Mesendoderm (in vitro differentiated cells): ENCODE measurements around the gene PPP2R1A.
"Not testable (repeated sequence)": the region's sequence is repeated elsewhere in the genome, so short reads cannot be mapped to it uniquely, and the experiment has no call there.

Source experiments
- DNase-seq: peaks from one replicate; pipeline ENCODE4 v3.0.0; 2013
- H2AK5ac ChIP-seq: 2 replicates; pipeline ENCODE4 v1.6.1; 2013; ENCODE audit warnings: low read length, inconsistent platforms
- H2BK120ac ChIP-seq: 2 replicates; pipeline ENCODE4 v1.6.1; 2013; ENCODE audit warnings: low read depth, mild to moderate bottlenecking, low read length, moderate library complexity, mixed read lengths
- H2BK15ac ChIP-seq: replicated peaks from 2 replicates; pipeline ENCODE4 v1.6.1; 2013; ENCODE audit warnings: low read depth, mild to moderate bottlenecking, moderate library complexity
- H2BK5ac ChIP-seq: 2 replicates; pipeline ENCODE4 v1.6.1; 2013; ENCODE audit warnings: low read length, inconsistent platforms
- H3K18ac ChIP-seq: 2 replicates; pipeline ENCODE4 v1.6.1; 2013; ENCODE audit warnings: mild to moderate bottlenecking, low read length, mixed read lengths
- H3K23ac ChIP-seq: one replicate; pipeline ENCODE4 v1.6.1; 2013; ENCODE audit warnings: low read length
- H3K27ac ChIP-seq: 2 replicates; pipeline ENCODE4 v1.5.1; 2013; ENCODE audit warnings: low read depth, mild to moderate bottlenecking, inconsistent platforms, low read length, moderate library complexity
- H3K27me3 ChIP-seq: 2 replicates; pipeline ENCODE4 v1.6.1; 2013; ENCODE audit warnings: low read length, control low read depth, mild to moderate bottlenecking, inconsistent platforms; ENCODE audit not compliant: insufficient read depth, poor library complexity
- H3K36me3 ChIP-seq: 2 replicates; pipeline ENCODE4 v1.6.1; 2013; ENCODE audit warnings: low read length, inconsistent platforms; ENCODE audit not compliant: control insufficient read depth, insufficient read depth
- H3K4ac ChIP-seq: one replicate; pipeline ENCODE4 v1.6.1; 2013; ENCODE audit warnings: low read depth, mild to moderate bottlenecking, low read length, moderate library complexity
- H3K4me1 ChIP-seq: 2 replicates; pipeline ENCODE4 v1.6.1; 2013; ENCODE audit warnings: low read depth, low read length, inconsistent platforms; ENCODE audit not compliant: control insufficient read depth
- H3K4me2 ChIP-seq: 2 replicates; pipeline ENCODE4 v1.6.1; 2013; ENCODE audit warnings: low read length
- H3K4me3 ChIP-seq: 2 replicates; pipeline ENCODE4 v1.5.1; 2013; ENCODE audit warnings: mild to moderate bottlenecking, low read length
- H3K56ac ChIP-seq: one replicate; pipeline ENCODE4 v1.6.1; 2013; ENCODE audit warnings: low read length
- H3K79me1 ChIP-seq: 2 replicates; pipeline ENCODE4 v1.6.1; 2013; ENCODE audit warnings: low read length, inconsistent platforms
- H3K79me2 ChIP-seq: 2 replicates; pipeline ENCODE4 v1.6.1; 2013; ENCODE audit warnings: mild to moderate bottlenecking, low read length; ENCODE audit not compliant: control insufficient read depth, insufficient read depth
- H3K9ac ChIP-seq: 2 replicates; pipeline ENCODE4 v1.6.1; 2013; ENCODE audit warnings: low read length, inconsistent platforms
- H4K5ac ChIP-seq: one replicate; pipeline ENCODE4 v1.6.1; 2013; ENCODE audit warnings: low read length
- H4K8ac ChIP-seq: one replicate; pipeline ENCODE4 v1.6.1; 2013; ENCODE audit warnings: low read depth, mild to moderate bottlenecking, control low read depth, low read length, moderate library complexity
- WGBS: extraction: QIAGEN DNeasy Blood & Tissue Kit; methylation state at CpG from one replicate; pipeline ENCODE4 v1.1.7; 2013; ENCODE audit warnings: low lambda C conversion rate, missing lambda C conversion rate; ENCODE audit not compliant: insufficient coverage; ENCODE audit errors: extremely low coverage; 5-methylcytosine and 5-hydroxymethylcytosine counted together

PPP2R1A gene

DNA sequence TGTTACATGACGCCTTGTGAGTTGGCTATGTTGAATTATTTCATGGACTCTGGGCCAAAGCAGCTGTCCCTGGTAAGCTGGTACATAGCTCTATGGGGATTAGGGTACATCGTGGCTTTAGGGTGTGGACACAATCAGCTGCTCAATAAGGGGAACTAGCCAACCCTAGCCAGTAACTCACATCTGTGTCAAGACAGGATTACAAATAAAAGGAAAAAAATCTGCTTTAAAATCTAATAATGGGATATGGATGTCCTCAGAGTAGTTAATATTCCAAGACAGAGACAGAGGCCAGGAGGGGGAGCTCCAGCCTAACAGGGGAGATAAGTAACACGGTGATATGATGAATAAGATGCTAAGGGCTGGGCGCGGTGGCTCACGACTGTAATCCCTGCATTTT is 58.4 kb downstream of the PPP2R1A start:
- H2BK5ac ChIP-seq = no peak overlapping the region
- no peak overlapping the region for H3K56ac ChIP-seq
- H2BK120ac ChIP-seq = no peak overlapping the region
- H3K79me2 ChIP-seq = no peaks in the 10 kb centered on the region
- peak; percentile 78 for DNase-seq
- no peaks in the 10 kb centered on the region for H3K79me1 ChIP-seq
- H3K4me1 ChIP-seq = no peaks in the 10 kb centered on the region
- no CpG with 5 or more reads among the region's 6 CpGs for WGBS
- no peak overlapping the region for H4K8ac ChIP-seq
- H2BK15ac ChIP-seq = no peak overlapping the region
- no peak overlapping the region for H3K18ac ChIP-seq
- H3K4ac ChIP-seq = no peak overlapping the region
- H2AK5ac ChIP-seq = no peak overlapping the region
- H3K36me3 ChIP-seq = no peaks in the 10 kb centered on the region
- H3K27ac ChIP-seq = no peak overlapping the region
- no peak overlapping the region for H3K23ac ChIP-seq
- H3K27me3 ChIP-seq = no peaks in the 10 kb centered on the region
- H4K5ac ChIP-seq = no peak overlapping the region
- no peak overlapping the region for H3K4me3 ChIP-seq
- no peak overlapping the region for H3K9ac ChIP-seq
- H3K4me2 ChIP-seq = no peak overlapping the region

DNA sequence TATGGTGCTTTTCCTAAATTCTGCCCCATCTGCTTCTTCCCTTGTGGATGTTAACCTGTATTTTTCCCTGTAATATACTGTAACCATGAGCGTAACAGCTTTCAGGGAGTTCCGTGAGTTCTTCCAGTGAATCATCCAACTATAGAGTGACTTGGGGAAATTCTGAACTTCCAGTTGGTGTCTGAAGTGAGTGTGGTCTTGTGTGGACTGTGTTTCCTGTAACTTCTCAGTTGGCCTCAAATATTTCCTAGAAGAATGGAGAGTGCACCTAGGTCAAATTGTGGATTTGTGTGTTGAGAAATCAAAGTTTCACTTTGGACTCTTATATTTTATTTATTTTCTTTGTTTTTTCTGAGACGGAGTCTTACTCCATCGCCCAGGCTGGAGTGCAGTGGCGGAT is 68.6 kb downstream of the PPP2R1A start:
- no peaks in the 10 kb centered on the region for H3K79me1 ChIP-seq

DNA sequence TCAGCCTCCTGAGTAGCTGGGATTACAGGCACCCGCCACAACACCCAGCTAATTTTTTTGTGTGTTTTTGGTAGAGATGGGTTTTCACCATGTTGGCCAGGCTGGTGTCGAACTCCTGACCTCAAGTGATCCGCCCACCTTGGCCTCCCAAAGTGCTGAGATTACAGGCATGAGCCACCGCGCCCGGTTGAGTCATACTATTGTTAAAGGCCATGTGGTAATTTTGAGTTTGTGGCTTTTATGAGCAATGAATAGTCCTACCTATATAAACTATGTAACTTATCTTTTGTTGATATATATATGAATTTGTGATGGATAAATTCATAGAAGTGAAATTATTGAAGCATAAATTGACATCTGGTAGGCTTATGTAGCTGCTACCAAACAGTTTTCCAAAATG is 75.7 kb downstream of the PPP2R1A start:
- not testable (repeated sequence) for H3K79me2 ChIP-seq, H2BK15ac ChIP-seq, H3K23ac ChIP-seq, H3K4ac ChIP-seq, H3K36me3 ChIP-seq, H3K9ac ChIP-seq, H3K4me1 ChIP-seq, H3K4me2 ChIP-seq, H4K5ac ChIP-seq, H2BK5ac ChIP-seq, H3K18ac ChIP-seq, DNase-seq, H3K4me3 ChIP-seq, H4K8ac ChIP-seq, H2BK120ac ChIP-seq, H3K56ac ChIP-seq, H3K27me3 ChIP-seq, H2AK5ac ChIP-seq, H3K27ac ChIP-seq, H3K79me1 ChIP-seq
- no CpG with 5 or more reads among the region's 6 CpGs for WGBS

More for the DNA sequence above, 68.6 kb downstream of the PPP2R1A start:
- no peak overlapping the region for H4K5ac ChIP-seq
- H2AK5ac ChIP-seq = no peak overlapping the region
- H3K23ac ChIP-seq = no peak overlapping the region
- H3K18ac ChIP-seq = no peak overlapping the region
- H3K27ac ChIP-seq = no peak overlapping the region
- H3K27me3 ChIP-seq = no peaks in the 10 kb centered on the region
- no peak overlapping the region for H3K4ac ChIP-seq
- H3K56ac ChIP-seq = no peak overlapping the region
- no peak overlapping the region for H3K4me2 ChIP-seq
- H3K79me2 ChIP-seq = no peaks in the 10 kb centered on the region
- WGBS = no CpG with 5 or more reads among the region's 5 CpGs
- H4K8ac ChIP-seq = no peak overlapping the region
- no peak overlapping the region for H3K9ac ChIP-seq
- no peaks in the 10 kb centered on the region for H3K4me1 ChIP-seq
- no peak for DNase-seq
- no peaks in the 10 kb centered on the region for H3K36me3 ChIP-seq
- no peak overlapping the region for H3K4me3 ChIP-seq
- no peak overlapping the region for H2BK120ac ChIP-seq
- no peak overlapping the region for H2BK15ac ChIP-seq
- H2BK5ac ChIP-seq = no peak overlapping the region

DNA sequence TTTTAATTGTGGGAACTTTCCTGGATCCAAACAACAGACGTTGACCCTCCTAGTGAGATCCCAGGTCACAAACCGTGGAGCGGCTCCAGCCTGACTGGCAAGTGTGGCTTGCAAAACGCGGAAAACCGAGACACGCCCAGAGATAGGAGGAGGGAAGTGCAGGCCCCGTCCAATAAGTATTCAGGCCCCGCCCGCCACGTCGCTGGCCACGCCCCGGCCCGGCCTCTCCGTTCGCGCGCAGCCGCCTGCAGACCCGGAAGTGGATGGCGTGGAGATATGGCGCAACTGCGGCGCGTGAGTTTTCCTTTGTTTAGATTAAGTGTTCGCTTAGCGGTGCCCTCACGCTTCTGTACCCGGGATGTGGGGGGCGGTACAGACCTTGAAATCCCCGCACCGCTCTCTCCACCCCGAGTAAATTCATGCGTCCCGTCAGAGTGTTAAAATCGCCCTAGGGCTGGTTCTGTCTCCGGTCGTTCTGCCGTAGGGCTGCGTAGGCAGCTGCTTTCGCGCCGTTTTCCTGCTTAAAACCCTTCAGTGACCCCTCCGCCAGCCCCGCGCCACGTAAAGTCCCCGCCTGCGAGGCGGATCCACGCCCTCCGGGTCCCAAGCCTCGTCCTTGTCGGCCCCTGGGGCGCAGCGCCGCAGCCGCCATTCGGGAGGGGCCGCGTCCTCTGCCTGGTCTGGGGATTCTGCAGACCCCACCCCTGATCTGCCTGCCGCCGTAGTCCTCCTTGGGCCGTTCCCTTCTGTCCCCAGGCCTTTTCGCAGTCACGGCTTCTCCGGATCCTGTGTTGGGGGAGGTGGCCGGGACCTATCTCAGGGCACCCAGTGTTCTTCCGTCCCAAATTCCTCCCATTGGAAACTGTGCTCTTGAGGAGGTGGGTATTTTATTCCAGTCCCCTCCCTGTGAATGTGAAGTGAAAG is 79.7 kb downstream of the PPP2R1A start, which contains the start of gene ZNF766:
TSS of gene ZNF766 (plus strand) at position 250 of the 924 bp plus-strand sequence. CDS start at position 277, 27 bp downstream.
- Histone ChIP-seq H3K4ac (peak within 1 kb of the TSS; percentile 92), H4K8ac (peak within 1 kb of the TSS; percentile 87), H2BK15ac (no peak within 1 kb of the TSS), H2AK5ac (peak within 1 kb of the TSS; percentile 78), H3K4me1 (no peaks in the 10 kb centered on the region), H4K5ac (peak within 1 kb of the TSS; percentile 87), H3K9ac (peak within 1 kb of the TSS; percentile 100), H3K18ac (peak within 1 kb of the TSS; percentile 85), H3K79me1 (peaks cover 23% of the 10 kb centered on the region), H3K23ac (peak within 1 kb of the TSS; percentile 99), H3K56ac (peak within 1 kb of the TSS; percentile 100), H3K4me3 (peak within 1 kb of the TSS; percentile 94), H3K4me2 (peak within 1 kb of the TSS; percentile 79), H3K79me2 (peaks cover 39% of the 10 kb centered on the region), H3K27ac (peak within 1 kb of the TSS; percentile 69), H2BK5ac (peak within 1 kb of the TSS; percentile 0), H3K36me3 (peaks cover 1% of the 10 kb centered on the region), H2BK120ac (peak within 1 kb of the TSS; percentile 46), H3K27me3 (no peaks in the 10 kb centered on the region)
- DNase-seq = peak; percentile 98
- no CpG with 5 or more reads among the region's 70 CpGs for WGBS

DNA sequence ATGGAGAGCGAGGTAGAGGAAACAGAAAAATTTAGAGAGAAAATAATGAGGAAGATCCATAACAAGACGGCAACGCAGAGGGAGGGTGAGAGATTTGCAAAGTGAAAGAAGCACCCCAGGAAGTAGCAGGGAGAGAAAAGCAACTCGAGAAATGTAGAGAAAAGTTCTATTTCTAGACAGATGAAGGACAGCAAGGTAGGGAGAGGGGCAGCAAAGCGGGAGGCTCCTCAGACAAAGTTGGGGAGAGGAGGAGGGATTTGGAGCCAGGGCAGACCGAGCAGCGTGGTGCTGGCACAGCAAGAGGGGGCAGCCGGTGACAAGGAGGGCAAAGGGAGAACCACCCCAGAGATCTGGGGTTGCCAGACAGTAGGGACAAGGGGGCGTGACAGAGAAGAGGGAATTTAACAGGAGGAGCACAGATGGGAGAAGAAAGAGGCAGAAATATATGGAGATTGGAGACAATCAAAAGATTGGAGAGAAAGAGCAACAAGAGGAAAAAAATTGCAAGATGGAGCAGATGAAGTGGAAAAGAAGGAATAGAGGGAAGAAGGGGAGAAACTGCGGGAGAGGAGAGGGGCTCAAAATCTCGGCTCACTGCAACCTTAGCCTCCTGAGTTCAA is 80.5 kb downstream of the PPP2R1A start:
- Histone ChIP-seq H3K27ac (peak overlapping the region; percentile 69), H3K27me3 (no peaks in the 10 kb centered on the region), H3K4me3 (peak overlapping the region; percentile 94), H3K56ac (peak overlapping the region; percentile 100), H3K18ac (peak overlapping the region; percentile 85), H4K8ac (no peak overlapping the region), H4K5ac (peak overlapping the region; percentile 87), H2BK15ac (no peak overlapping the region), H3K23ac (no peak overlapping the region), H2AK5ac (peak overlapping the region; percentile 78), H3K79me2 (peaks cover 43% of the 10 kb centered on the region), H2BK5ac (no peak overlapping the region), H3K79me1 (peaks cover 26% of the 10 kb centered on the region), H3K4me1 (no peaks in the 10 kb centered on the region), H2BK120ac (no peak overlapping the region), H3K36me3 (peaks cover 1% of the 10 kb centered on the region), H3K4ac (peak overlapping the region; percentile 92), H3K9ac (peak overlapping the region; percentile 100), H3K4me2 (peak overlapping the region; percentile 79)
- peak; percentile 16 for DNase-seq
- WGBS = no CpG with 5 or more reads among the region's 11 CpGs
